Liver (tissue), 9 donors: ENCODE data around the gene GALNT10. TPM values are rescaled to one million over a fixed set of nuclear protein-coding genes. Genes with fewer than 3 reads are reported as not detected.

ENCODE experiments used
- DNase-seq: peaks from one replicate; pipeline ENCODE4 v3.0.0-alpha.2; 2017; ENCODE audit warnings: low spot score
- H3K27ac ChIP-seq, 2 donors: one replicate each; pipeline ENCODE4 v1.7.0; 2013; ENCODE audit warnings: inconsistent platforms in 2 of 2, low read length in 2 of 2, control low read depth in 1 of 2, low read depth in 1 of 2, mild to moderate bottlenecking in 1 of 2
- H3K27me3 ChIP-seq, 4 donors: one replicate each; pipeline versions ENCODE4 v1.6.1 to v1.7.0; 2013; ENCODE audit warnings: low read length in 3 of 4, inconsistent platforms in 1 of 4, mild to moderate bottlenecking in 1 of 4, moderate library complexity in 1 of 4; ENCODE audit not compliant: control insufficient read depth in 4 of 4, insufficient read depth in 4 of 4
- H3K36me3 ChIP-seq, 4 donors: one replicate each; pipeline versions ENCODE4 v1.6.1 to v1.7.0; 2013; ENCODE audit warnings: low read length in 3 of 4, mild to moderate bottlenecking in 3 of 4, low read depth in 1 of 4, moderate library complexity in 1 of 4; ENCODE audit not compliant: control insufficient read depth in 4 of 4, insufficient read depth in 3 of 4
- H3K4me1 ChIP-seq, 4 donors: one replicate each; pipeline versions ENCODE4 v1.6.1 to v1.7.0; 2013; ENCODE audit warnings: low read length in 3 of 4, mild to moderate bottlenecking in 3 of 4, moderate library complexity in 1 of 4; ENCODE audit not compliant: control insufficient read depth in 4 of 4, insufficient read depth in 4 of 4
- H3K4me3 ChIP-seq, 3 donors: one replicate each; pipeline versions ENCODE4 v1.6.1 to v1.7.0; 2013; ENCODE audit warnings: low read length in 3 of 3, control low read depth in 1 of 3, low read depth in 1 of 3, mild to moderate bottlenecking in 1 of 3
- H3K9ac ChIP-seq, 2 donors: one replicate each; pipeline ENCODE4 v1.7.0; 2013; ENCODE audit warnings: low read length in 2 of 2, mild to moderate bottlenecking in 2 of 2, moderate library complexity in 2 of 2, control low read depth in 1 of 2, low read depth in 1 of 2
- H3K9me3 ChIP-seq, 4 donors: one replicate each; pipeline versions ENCODE4 v1.6.1 to v1.7.0; 2013; ENCODE audit warnings: low read length in 3 of 4; ENCODE audit not compliant: control insufficient read depth in 4 of 4
- ATF3 ChIP-seq: IDR thresholded peaks from 2 replicates; pipeline ENCODE4 v1.6.1; 2016; ENCODE audit warnings: antibody characterized with exemption
- CTCF ChIP-seq: fragments of 150-350 bp; IDR thresholded peaks from 2 replicates; pipeline ENCODE4 v1.5.1; 2017; ENCODE audit warnings: improper control_type of control experiment, low read depth, low read length; ENCODE audit not compliant: missing input control
- EGR1 ChIP-seq, 2 donors: IDR thresholded peaks; 2 replicates each; pipeline ENCODE4 v1.6.1; 2016 to 2018; ENCODE audit warnings: antibody characterized with exemption in 2 of 2, low read depth in 2 of 2
- FOXA1 ChIP-seq: IDR thresholded peaks from 2 replicates; pipeline ENCODE4 v1.6.1; 2016; ENCODE audit warnings: antibody characterized with exemption
- FOXA2 ChIP-seq: IDR thresholded peaks from 2 replicates; pipeline ENCODE4 v1.6.1; 2016; ENCODE audit warnings: antibody characterized with exemption
- GABPA ChIP-seq, 2 donors: IDR thresholded peaks in 1 of 2; conservative IDR thresholded peaks in 1 of 2; 2 replicates each; pipeline ENCODE4 v1.6.1; 2016; ENCODE audit warnings: antibody characterized with exemption in 2 of 2, mild to moderate bottlenecking in 1 of 2, moderate library complexity in 1 of 2
- HNF4A ChIP-seq, 2 donors: conservative IDR thresholded peaks; 2 replicates each; pipeline ENCODE4 v1.6.1; 2016; ENCODE audit warnings: antibody characterized with exemption in 2 of 2, mild to moderate bottlenecking in 2 of 2
- HNF4G ChIP-seq: IDR thresholded peaks from 2 replicates; pipeline ENCODE4 v1.6.1; 2016; ENCODE audit warnings: antibody characterized with exemption
- JUND ChIP-seq, 2 donors: IDR thresholded peaks; 2 replicates each; pipeline ENCODE4 v1.6.1; 2016; ENCODE audit warnings: antibody characterized with exemption in 2 of 2
- NR2F2 ChIP-seq: IDR thresholded peaks from 2 replicates; pipeline ENCODE4 v1.6.1; 2016; ENCODE audit warnings: antibody characterized with exemption
- RAD21 ChIP-seq, 2 donors: IDR thresholded peaks; 2 replicates each; pipeline ENCODE4 v1.6.1; 2016; ENCODE audit warnings: antibody characterized with exemption in 2 of 2, mild to moderate bottlenecking in 2 of 2
- RXRA ChIP-seq, 2 donors: IDR thresholded peaks; 2 replicates each; pipeline ENCODE4 v1.6.1; 2017 to 2018; ENCODE audit warnings: antibody characterized with exemption in 2 of 2, mild to moderate bottlenecking in 1 of 2
- SP1 ChIP-seq: IDR thresholded peaks from 2 replicates; pipeline ENCODE4 v1.6.1; 2018; ENCODE audit warnings: antibody characterized with exemption, mild to moderate bottlenecking
- TAF1 ChIP-seq: conservative IDR thresholded peaks from 2 replicates; pipeline ENCODE4 v1.6.1; 2016; ENCODE audit warnings: antibody characterized with exemption, mild to moderate bottlenecking
- YY1 ChIP-seq: IDR thresholded peaks from 2 replicates; pipeline ENCODE4 v1.6.1; 2016; ENCODE audit warnings: antibody characterized with exemption, mild to moderate bottlenecking
- ZBTB33 ChIP-seq: IDR thresholded peaks from 2 replicates; pipeline ENCODE4 v1.6.1; 2016; ENCODE audit warnings: antibody characterized with exemption
- WGBS: extraction: QIAGEN DNeasy Blood & Tissue Kit; methylation state at CpG from one replicate; pipeline ENCODE4 v1.1.7; 2013; 5-methylcytosine and 5-hydroxymethylcytosine counted together
- polyA plus RNA-seq, 2 donors: library from polyadenylated mRNA; stranded (reverse) in 1 of 2; unstranded in 1 of 2; fragments of 200-250 nt in 1 of 2; fragments of >200 nt in 1 of 2; fragmentation: Nextera tagmentation in 1 of 2; extraction: Ambion mirVana in 1 of 2; gene quantifications; one replicate each; pipeline versions ENCODE4 v1.2.1 to v1.2.3, GENCODE V29; 2013 to 2015
- total RNA-seq, 2 donors: library from RNA; depleted of rRNA; stranded (reverse); fragments of >200 nt; gene quantifications; one replicate each; pipeline ENCODE4 v1.2.3, GENCODE V29; 2014
- TF ChIP-seq, protein P1 (sequence below): IDR thresholded peaks from 2 replicates; pipeline ENCODE4 v1.6.1; 2016; ENCODE audit warnings: antibody characterized with exemption
- TF ChIP-seq, protein P2 (sequence below): IDR thresholded peaks from 2 replicates; pipeline ENCODE4 v1.6.1; 2016; ENCODE audit warnings: antibody characterized with exemption, mild to moderate bottlenecking
- donor health status: healthy.
- donor health status: healthy.
- donor health status: healthy.
- donor health status: healthy.
- donor health status: healthy.

GALNT10 gene
- total and polyA plus RNA-seq, 4 donors: 1.1 to 17.8 (median 5.3) TPM

- 90% methylated on average over 2 of the region's 2 CpGs for WGBS
Observed at GRCh38 chr5:154449786-154450185, 259.3 kb downstream of the GALNT10 start.

GRCh38 chr5:154451957-154452356 is 261.4 kb downstream of the GALNT10 start:
- Histone ChIP-seq H3K27me3 (no peaks in the 10 kb centered on the region), H3K9ac (no peak overlapping the region), H3K4me3 (no peak overlapping the region), H3K27ac (no peak overlapping the region), H3K36me3 (peaks cover 16 to 42% (median 37%) of the 10 kb centered on the region in 4 donors), H3K9me3 (no peaks in the 10 kb centered on the region), H3K4me1 (peaks cover 0 to 17% (median 12%) of the 10 kb centered on the region in 4 donors)
- WGBS: 80% methylated on average over 8 of the region's 8 CpGs
- TF ChIP-seq, protein P1, sequence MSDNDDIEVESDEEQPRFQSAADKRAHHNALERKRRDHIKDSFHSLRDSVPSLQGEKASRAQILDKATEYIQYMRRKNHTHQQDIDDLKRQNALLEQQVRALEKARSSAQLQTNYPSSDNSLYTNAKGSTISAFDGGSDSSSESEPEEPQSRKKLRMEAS: no peak
- no peak for TF ChIP-seq ATF3
- no peak for TF ChIP-seq FOXA1
- TF ChIP-seq CTCF: no peak
- no peak for TF ChIP-seq JUND (IDR thresholded peaks at IDR 0.05)
- TF ChIP-seq HNF4A (conservative IDR thresholded peaks at IDR 0.05): no peak
- no peak for TF ChIP-seq YY1
- TF ChIP-seq, protein P2, sequence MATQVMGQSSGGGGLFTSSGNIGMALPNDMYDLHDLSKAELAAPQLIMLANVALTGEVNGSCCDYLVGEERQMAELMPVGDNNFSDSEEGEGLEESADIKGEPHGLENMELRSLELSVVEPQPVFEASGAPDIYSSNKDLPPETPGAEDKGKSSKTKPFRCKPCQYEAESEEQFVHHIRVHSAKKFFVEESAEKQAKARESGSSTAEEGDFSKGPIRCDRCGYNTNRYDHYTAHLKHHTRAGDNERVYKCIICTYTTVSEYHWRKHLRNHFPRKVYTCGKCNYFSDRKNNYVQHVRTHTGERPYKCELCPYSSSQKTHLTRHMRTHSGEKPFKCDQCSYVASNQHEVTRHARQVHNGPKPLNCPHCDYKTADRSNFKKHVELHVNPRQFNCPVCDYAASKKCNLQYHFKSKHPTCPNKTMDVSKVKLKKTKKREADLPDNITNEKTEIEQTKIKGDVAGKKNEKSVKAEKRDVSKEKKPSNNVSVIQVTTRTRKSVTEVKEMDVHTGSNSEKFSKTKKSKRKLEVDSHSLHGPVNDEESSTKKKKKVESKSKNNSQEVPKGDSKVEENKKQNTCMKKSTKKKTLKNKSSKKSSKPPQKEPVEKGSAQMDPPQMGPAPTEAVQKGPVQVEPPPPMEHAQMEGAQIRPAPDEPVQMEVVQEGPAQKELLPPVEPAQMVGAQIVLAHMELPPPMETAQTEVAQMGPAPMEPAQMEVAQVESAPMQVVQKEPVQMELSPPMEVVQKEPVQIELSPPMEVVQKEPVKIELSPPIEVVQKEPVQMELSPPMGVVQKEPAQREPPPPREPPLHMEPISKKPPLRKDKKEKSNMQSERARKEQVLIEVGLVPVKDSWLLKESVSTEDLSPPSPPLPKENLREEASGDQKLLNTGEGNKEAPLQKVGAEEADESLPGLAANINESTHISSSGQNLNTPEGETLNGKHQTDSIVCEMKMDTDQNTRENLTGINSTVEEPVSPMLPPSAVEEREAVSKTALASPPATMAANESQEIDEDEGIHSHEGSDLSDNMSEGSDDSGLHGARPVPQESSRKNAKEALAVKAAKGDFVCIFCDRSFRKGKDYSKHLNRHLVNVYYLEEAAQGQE: no peak
- TF ChIP-seq TAF1: no peak
- TF ChIP-seq NR2F2: no peak
- TF ChIP-seq RAD21 (IDR thresholded peaks at IDR 0.05): no peak
- TF ChIP-seq GABPA (IDR thresholded peaks at IDR 0.05 in 1 of 2, conservative IDR thresholded peaks at IDR 0.05 in 1 of 2): no peak
- TF ChIP-seq SP1: no peak
- TF ChIP-seq ZBTB33: no peak
- TF ChIP-seq HNF4G: no peak
- no peak for TF ChIP-seq EGR1 (IDR thresholded peaks at IDR 0.05; ENCODE audit: low read depth in 2 of 2)
- TF ChIP-seq RXRA (IDR thresholded peaks at IDR 0.05): no peak
- DNase-seq: no peak

More at GRCh38 chr5:154449786-154450185, 259.3 kb downstream of the GALNT10 start:
- H3K27ac ChIP-seq: no peak overlapping the region
- DNase-seq: no peak
- peaks cover 14 to 24% (median 20%) of the 10 kb centered on the region in 4 donors for H3K36me3 ChIP-seq
- no peak overlapping the region for H3K4me3 ChIP-seq
- TF ChIP-seq ATF3: no peak
- TF ChIP-seq NR2F2: no peak
- no peak for TF ChIP-seq JUND (IDR thresholded peaks at IDR 0.05)
- TF ChIP-seq FOXA2: no peak
- TF ChIP-seq, protein P2: no peak
- peaks cover 0 to 24% (median 17%) of the 10 kb centered on the region in 4 donors for H3K4me1 ChIP-seq
- no peaks in the 10 kb centered on the region for H3K9me3 ChIP-seq
- no peaks in the 10 kb centered on the region for H3K27me3 ChIP-seq
- no peak overlapping the region for H3K9ac ChIP-seq
